Gastrocnemius medialis (tissue), 4 donors: ENCODE results near the gene THRA.

Experiments
- POLR2A ChIP-seq, 2 donors: fragments of 450-650 bp; IDR thresholded peaks; one replicate each; pipeline ENCODE4 v1.6.1; 2017; ENCODE audit warnings: antibody characterized with exemption in 2 of 2, mild to moderate bottlenecking in 2 of 2, moderate library complexity in 2 of 2
- TF ChIP-seq, protein P1 (sequence below), 5 experiments: fragments of 450-650 bp in 3 of 5; fragments of 200-600 bp in 2 of 5; sonication (generic) in 2 of 5; IDR thresholded peaks in 4 of 5; conservative IDR thresholded peaks in 1 of 5; 1 replicate in 4 of 5; 2 replicates in 1 of 5; pipeline ENCODE4 v1.5.1; 2016 to 2019; ENCODE audit warnings: antibody characterized with exemption in 5 of 5, mild to moderate bottlenecking in 3 of 5, moderate library complexity in 3 of 5

DNA sequence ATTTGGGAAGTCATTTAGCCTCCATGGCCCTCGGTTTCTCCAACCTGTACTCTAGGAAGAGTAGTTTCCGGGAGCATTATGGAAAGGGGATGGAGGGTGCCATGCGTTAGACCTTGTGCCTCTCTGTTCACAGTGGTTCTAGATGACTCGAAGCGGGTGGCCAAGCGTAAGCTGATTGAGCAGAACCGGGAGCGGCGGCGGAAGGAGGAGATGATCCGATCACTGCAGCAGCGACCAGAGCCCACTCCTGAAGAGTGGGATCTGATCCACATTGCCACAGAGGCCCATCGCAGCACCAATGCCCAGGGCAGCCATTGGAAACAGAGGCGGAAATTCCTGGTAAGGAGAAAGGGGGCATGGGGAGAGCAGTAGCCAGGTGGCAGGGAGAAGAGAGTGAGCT is 21.7 kb downstream of the THRA start:
- TF ChIP-seq, protein P1, sequence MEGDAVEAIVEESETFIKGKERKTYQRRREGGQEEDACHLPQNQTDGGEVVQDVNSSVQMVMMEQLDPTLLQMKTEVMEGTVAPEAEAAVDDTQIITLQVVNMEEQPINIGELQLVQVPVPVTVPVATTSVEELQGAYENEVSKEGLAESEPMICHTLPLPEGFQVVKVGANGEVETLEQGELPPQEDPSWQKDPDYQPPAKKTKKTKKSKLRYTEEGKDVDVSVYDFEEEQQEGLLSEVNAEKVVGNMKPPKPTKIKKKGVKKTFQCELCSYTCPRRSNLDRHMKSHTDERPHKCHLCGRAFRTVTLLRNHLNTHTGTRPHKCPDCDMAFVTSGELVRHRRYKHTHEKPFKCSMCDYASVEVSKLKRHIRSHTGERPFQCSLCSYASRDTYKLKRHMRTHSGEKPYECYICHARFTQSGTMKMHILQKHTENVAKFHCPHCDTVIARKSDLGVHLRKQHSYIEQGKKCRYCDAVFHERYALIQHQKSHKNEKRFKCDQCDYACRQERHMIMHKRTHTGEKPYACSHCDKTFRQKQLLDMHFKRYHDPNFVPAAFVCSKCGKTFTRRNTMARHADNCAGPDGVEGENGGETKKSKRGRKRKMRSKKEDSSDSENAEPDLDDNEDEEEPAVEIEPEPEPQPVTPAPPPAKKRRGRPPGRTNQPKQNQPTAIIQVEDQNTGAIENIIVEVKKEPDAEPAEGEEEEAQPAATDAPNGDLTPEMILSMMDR (IDR thresholded peaks at IDR 0.05 in 4 of 5, conservative IDR thresholded peaks at IDR 0.05 in 1 of 5) = no peak
- no peak for TF ChIP-seq POLR2A (IDR thresholded peaks at IDR 0.05)
